HEK293 (cell line): ENCODE results near the gene PPP4R1.

Experiments used
- KLF10 ChIP-seq: fragments of 450-650 bp; IDR thresholded peaks from 2 replicates; pipeline ENCODE4 v1.5.1; 2018; ENCODE audit warnings: missing biosample characterization, mild to moderate bottlenecking, missing genetic modification characterization
- SALL2 ChIP-seq: fragments of 450-650 bp; formaldehyde crosslinking; IDR thresholded peaks from 2 replicates; pipeline ENCODE4 v1.5.0; 2017; ENCODE audit warnings: missing biosample characterization, mild to moderate bottlenecking, missing genetic modification characterization, borderline replicate concordance
- ZNF366 ChIP-seq: fragments of 450-650 bp; formaldehyde crosslinking; conservative IDR thresholded peaks from 2 replicates; pipeline ENCODE4 v1.5.1; 2016; ENCODE audit warnings: missing biosample characterization, missing genetic modification characterization
- ZNF37A ChIP-seq: fragments of 450-650 bp; IDR thresholded peaks from 2 replicates; pipeline ENCODE4 v1.5.1; 2018; ENCODE audit warnings: missing biosample characterization, missing genetic modification characterization
- ZNF530 ChIP-seq: fragments of 450-650 bp; formaldehyde crosslinking; IDR thresholded peaks from 2 replicates; pipeline ENCODE4 v1.5.1; 2016; ENCODE audit warnings: low read depth, missing biosample characterization, missing genetic modification characterization
- TF ChIP-seq, protein P1 (sequence below): fragments of 450-650 bp; formaldehyde crosslinking; IDR thresholded peaks from 2 replicates; pipeline ENCODE4 v1.5.1; 2017; ENCODE audit warnings: missing biosample characterization, missing genetic modification characterization
- TF ChIP-seq, protein P2 (sequence below): fragments of 450-650 bp; formaldehyde crosslinking; IDR thresholded peaks from 2 replicates; pipeline ENCODE4 v1.5.1; 2016; ENCODE audit warnings: missing biosample characterization, missing genetic modification characterization
- TF ChIP-seq, protein P3 (sequence below): sonication (generic); formaldehyde crosslinking; IDR thresholded peaks from 2 replicates; pipeline ENCODE4 v1.8.1; 2022; ENCODE audit warnings: mild to moderate bottlenecking, moderate library complexity, missing genetic modification reagents

DNA sequence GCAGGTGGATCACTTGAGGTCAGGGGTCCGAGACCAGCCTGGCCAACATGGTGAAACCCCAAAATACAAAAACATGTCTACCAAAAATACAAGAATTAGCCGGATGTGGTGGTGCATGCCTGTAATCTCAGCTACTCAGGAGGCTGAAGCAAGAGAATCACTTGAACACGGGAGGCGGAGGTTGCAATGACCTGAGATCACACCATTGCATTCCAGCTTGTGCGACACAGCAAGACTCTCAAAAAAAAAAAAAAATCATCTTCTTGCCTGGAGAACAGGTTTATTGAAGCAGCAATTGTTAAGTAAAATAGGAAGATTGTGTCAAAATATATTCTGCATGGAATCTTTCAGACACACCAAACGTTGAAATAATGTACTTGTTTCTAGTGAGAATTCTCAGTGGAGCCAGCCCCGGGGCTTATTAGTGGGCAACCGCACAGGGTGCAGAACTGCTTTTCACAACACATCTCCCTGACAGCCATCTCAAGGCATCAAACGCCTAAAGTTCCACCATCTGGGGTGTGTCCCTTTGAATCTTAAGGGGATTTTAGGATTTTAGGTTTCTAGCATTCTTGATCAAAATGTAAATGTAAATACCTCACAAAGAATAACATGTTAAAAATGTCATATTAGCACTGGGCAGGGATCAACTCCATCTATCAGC, 28.6 kb upstream of the PPP4R1 start:
- TF ChIP-seq, protein P1, sequence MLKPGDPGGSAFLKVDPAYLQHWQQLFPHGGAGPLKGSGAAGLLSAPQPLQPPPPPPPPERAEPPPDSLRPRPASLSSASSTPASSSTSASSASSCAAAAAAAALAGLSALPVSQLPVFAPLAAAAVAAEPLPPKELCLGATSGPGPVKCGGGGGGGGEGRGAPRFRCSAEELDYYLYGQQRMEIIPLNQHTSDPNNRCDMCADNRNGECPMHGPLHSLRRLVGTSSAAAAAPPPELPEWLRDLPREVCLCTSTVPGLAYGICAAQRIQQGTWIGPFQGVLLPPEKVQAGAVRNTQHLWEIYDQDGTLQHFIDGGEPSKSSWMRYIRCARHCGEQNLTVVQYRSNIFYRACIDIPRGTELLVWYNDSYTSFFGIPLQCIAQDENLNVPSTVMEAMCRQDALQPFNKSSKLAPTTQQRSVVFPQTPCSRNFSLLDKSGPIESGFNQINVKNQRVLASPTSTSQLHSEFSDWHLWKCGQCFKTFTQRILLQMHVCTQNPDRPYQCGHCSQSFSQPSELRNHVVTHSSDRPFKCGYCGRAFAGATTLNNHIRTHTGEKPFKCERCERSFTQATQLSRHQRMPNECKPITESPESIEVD (tag by site-specific recombination), result no peak
- TF ChIP-seq, protein P2, sequence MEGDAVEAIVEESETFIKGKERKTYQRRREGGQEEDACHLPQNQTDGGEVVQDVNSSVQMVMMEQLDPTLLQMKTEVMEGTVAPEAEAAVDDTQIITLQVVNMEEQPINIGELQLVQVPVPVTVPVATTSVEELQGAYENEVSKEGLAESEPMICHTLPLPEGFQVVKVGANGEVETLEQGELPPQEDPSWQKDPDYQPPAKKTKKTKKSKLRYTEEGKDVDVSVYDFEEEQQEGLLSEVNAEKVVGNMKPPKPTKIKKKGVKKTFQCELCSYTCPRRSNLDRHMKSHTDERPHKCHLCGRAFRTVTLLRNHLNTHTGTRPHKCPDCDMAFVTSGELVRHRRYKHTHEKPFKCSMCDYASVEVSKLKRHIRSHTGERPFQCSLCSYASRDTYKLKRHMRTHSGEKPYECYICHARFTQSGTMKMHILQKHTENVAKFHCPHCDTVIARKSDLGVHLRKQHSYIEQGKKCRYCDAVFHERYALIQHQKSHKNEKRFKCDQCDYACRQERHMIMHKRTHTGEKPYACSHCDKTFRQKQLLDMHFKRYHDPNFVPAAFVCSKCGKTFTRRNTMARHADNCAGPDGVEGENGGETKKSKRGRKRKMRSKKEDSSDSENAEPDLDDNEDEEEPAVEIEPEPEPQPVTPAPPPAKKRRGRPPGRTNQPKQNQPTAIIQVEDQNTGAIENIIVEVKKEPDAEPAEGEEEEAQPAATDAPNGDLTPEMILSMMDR (tag by site-specific recombination), result no peak
- TF ChIP-seq ZNF37A (tag by site-specific recombination), result no peak
- TF ChIP-seq ZNF366 (tag by site-specific recombination), result no peak
- TF ChIP-seq, protein P3, sequence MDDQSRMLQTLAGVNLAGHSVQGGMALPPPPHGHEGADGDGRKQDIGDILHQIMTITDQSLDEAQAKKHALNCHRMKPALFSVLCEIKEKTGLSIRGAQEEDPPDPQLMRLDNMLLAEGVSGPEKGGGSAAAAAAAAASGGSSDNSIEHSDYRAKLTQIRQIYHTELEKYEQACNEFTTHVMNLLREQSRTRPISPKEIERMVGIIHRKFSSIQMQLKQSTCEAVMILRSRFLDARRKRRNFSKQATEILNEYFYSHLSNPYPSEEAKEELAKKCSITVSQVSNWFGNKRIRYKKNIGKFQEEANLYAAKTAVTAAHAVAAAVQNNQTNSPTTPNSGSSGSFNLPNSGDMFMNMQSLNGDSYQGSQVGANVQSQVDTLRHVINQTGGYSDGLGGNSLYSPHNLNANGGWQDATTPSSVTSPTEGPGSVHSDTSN (CRISPR knock-in tag), result no peak
- TF ChIP-seq KLF10, result no peak
- TF ChIP-seq ZNF530 (tag by site-specific recombination), result no peak
- no peak for TF ChIP-seq SALL2 (tag by site-specific recombination)
